Vagina (tissue), 2 donors: ENCODE data around the gene NRG3. TPM values are rescaled to one million over a fixed set of nuclear protein-coding genes. Genes with fewer than 3 reads are reported as not detected.

ENCODE experiments used
- DNase-seq, 2 donors: peaks; one replicate each; pipeline ENCODE4 v3.0.0-alpha.2; 2017; ENCODE audit errors: extremely low spot score in 2 of 2
- H3K27ac ChIP-seq: fragments of 200-600 bp; sonication (generic); one replicate; pipeline ENCODE4 v1.5.1; 2019
- H3K27me3 ChIP-seq: fragments of 200-600 bp; sonication (generic); one replicate; pipeline ENCODE4 v1.5.1; 2019
- H3K36me3 ChIP-seq, 2 donors: fragments of 200-600 bp; sonication (generic); one replicate each; pipeline ENCODE4 v1.5.1; 2017 to 2019
- H3K4me1 ChIP-seq: fragments of 200-600 bp; sonication (generic); one replicate; pipeline ENCODE4 v1.5.1; 2019
- H3K4me3 ChIP-seq, 2 donors: fragments of 200-600 bp; sonication (generic); 1 replicate in 1 of 2; 2 replicates in 1 of 2; pipeline ENCODE4 v1.5.1; 2016 to 2019
- H3K9me3 ChIP-seq: fragments of 200-600 bp; sonication (generic); one replicate; pipeline ENCODE4 v1.5.1; 2019
- CTCF ChIP-seq, 3 experiments: fragments of 450-650 bp in 2 of 3; fragments of 200-600 bp in 1 of 3; sonication (generic) in 1 of 3; IDR thresholded peaks; one replicate each; pipeline ENCODE4 v1.5.1; 2017 to 2019; ENCODE audit warnings: antibody characterized with exemption in 3 of 3, mild to moderate bottlenecking in 2 of 3, moderate library complexity in 2 of 3
- POLR2A ChIP-seq, 2 donors: fragments of 450-650 bp; IDR thresholded peaks; one replicate each; pipeline ENCODE4 v1.6.1; 2017; ENCODE audit warnings: antibody characterized with exemption in 2 of 2, mild to moderate bottlenecking in 2 of 2, moderate library complexity in 2 of 2
- POLR2AphosphoS5 ChIP-seq, 2 donors: sonication (generic); formaldehyde crosslinking; IDR thresholded peaks; one replicate each; pipeline ENCODE4 v1.9.0; 2017; ENCODE audit warnings: antibody characterized with exemption in 2 of 2, mild to moderate bottlenecking in 2 of 2, low read depth in 1 of 2; ENCODE audit not compliant: insufficient read depth in 1 of 2
- intact Hi-C: fragments of 100-400 bp; cut with DNase I; formaldehyde crosslinking; loops from one replicate; pipeline ENCODE4 v1.15.1; 2023
- total RNA-seq: library from RNA; depleted of rRNA; stranded (reverse); fragments of >200 nt; gene quantifications from one replicate; pipeline ENCODE4 v1.2.3, GENCODE V29; 2016

NRG3 gene
- total RNA-seq, 1 donor from 2014 or later = not detected

GRCh38 chr10:82256275-82256674 is 381.3 kb downstream of the NRG3 start:
- no peak overlapping the region for H3K4me3 ChIP-seq
- no peak for DNase-seq
- TF ChIP-seq POLR2A (IDR thresholded peaks at IDR 0.05) = no peak
- TF ChIP-seq POLR2AphosphoS5 (IDR thresholded peaks at IDR 0.05; ENCODE audit: insufficient read depth in 1 of 2, low read depth in 1 of 2) = no peak
- no peak for TF ChIP-seq CTCF (IDR thresholded peaks at IDR 0.05)
- no peaks in the 10 kb centered on the region for H3K36me3 ChIP-seq
- no peaks in the 10 kb centered on the region for H3K9me3 ChIP-seq
- intact Hi-C loops = no loop called here
- H3K4me1 ChIP-seq = no peaks in the 10 kb centered on the region
- H3K27ac ChIP-seq = no peak overlapping the region
- no peaks in the 10 kb centered on the region for H3K27me3 ChIP-seq

DNA sequence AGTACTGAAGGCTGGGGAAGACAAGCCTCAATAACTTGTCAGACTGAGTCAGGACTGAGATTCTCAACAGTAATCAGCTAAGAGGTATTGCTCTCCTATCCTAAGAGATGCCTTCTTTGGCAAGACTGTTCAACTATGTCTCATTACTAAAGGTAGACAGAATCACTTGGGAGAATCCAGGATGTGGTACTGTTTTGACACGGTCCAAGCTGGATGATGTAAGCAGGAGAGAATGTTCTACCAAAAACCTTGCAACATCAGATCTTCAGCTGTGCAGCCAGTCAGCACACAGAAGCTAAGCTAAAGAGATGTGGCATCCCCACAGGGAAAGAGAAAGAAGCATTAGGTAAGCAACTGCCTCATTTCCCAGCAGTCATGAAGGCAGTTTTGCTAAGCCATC is 391.4 kb downstream of the NRG3 start:
- no peak overlapping the region for H3K27ac ChIP-seq

GRCh38 chr10:82267014-82267413 is 392.0 kb downstream of the NRG3 start:
- intact Hi-C loops = no loop called here
- no peaks in the 10 kb centered on the region for H3K36me3 ChIP-seq
- DNase-seq = no peak
- no peaks in the 10 kb centered on the region for H3K9me3 ChIP-seq
- H3K4me3 ChIP-seq = no peak overlapping the region
- no peaks in the 10 kb centered on the region for H3K4me1 ChIP-seq
- no peaks in the 10 kb centered on the region for H3K27me3 ChIP-seq
- no peak overlapping the region for H3K27ac ChIP-seq
- TF ChIP-seq POLR2AphosphoS5 (IDR thresholded peaks at IDR 0.05; ENCODE audit: insufficient read depth in 1 of 2, low read depth in 1 of 2) (no peak), POLR2A (IDR thresholded peaks at IDR 0.05) (no peak), CTCF (IDR thresholded peaks at IDR 0.05) (no peak)

More for the DNA sequence above, 391.4 kb downstream of the NRG3 start:
- no peak for DNase-seq
- Histone ChIP-seq H3K4me1 (no peaks in the 10 kb centered on the region), H3K4me3 (no peak overlapping the region), H3K36me3 (no peaks in the 10 kb centered on the region), H3K27me3 (no peaks in the 10 kb centered on the region), H3K9me3 (no peaks in the 10 kb centered on the region)
- intact Hi-C loops = no loop called here
- TF ChIP-seq POLR2A (IDR thresholded peaks at IDR 0.05) = no peak
- no peak for TF ChIP-seq CTCF (IDR thresholded peaks at IDR 0.05)
- no peak for TF ChIP-seq POLR2AphosphoS5 (IDR thresholded peaks at IDR 0.05; ENCODE audit: insufficient read depth in 1 of 2, low read depth in 1 of 2)

DNA sequence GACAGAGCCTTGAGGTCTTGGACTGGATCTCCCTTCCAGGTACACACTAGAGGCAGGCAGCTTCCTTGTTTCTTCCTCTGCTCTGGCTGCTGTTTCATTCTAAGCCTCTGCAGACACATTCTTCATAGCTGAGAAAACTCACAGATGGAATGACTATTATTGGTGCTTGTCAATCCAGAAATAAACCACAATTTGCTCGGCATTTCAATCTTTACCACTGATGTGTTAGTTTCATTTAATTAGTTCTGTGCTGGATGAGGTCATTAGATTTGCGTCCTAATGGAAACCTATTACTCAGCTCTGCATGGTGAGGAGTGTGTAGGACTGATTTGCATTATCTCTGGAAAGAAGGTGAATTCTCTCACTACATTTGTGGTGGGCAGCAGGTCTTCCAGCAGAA is 392.5 kb downstream of the NRG3 start:
- Histone ChIP-seq H3K27me3 (no peaks in the 10 kb centered on the region), H3K4me1 (no peaks in the 10 kb centered on the region), H3K4me3 (no peak overlapping the region), H3K9me3 (no peaks in the 10 kb centered on the region), H3K36me3 (no peaks in the 10 kb centered on the region), H3K27ac (no peak overlapping the region)
- no peak for DNase-seq
- intact Hi-C loops = no loop called here
- TF ChIP-seq POLR2AphosphoS5 (IDR thresholded peaks at IDR 0.05; ENCODE audit: insufficient read depth in 1 of 2, low read depth in 1 of 2) (no peak), CTCF (IDR thresholded peaks at IDR 0.05) (no peak), POLR2A (IDR thresholded peaks at IDR 0.05) (no peak)

GRCh38 chr10:82267960-82268359 is 393.0 kb downstream of the NRG3 start:
- no peaks in the 10 kb centered on the region for H3K36me3 ChIP-seq
- H3K4me1 ChIP-seq = no peaks in the 10 kb centered on the region
- H3K9me3 ChIP-seq = no peaks in the 10 kb centered on the region
- intact Hi-C loops = no loop called here
- TF ChIP-seq POLR2AphosphoS5 (IDR thresholded peaks at IDR 0.05; ENCODE audit: insufficient read depth in 1 of 2, low read depth in 1 of 2) = no peak
- no peak for TF ChIP-seq CTCF (IDR thresholded peaks at IDR 0.05)
- TF ChIP-seq POLR2A (IDR thresholded peaks at IDR 0.05) = no peak
- no peak for DNase-seq
- H3K27ac ChIP-seq = no peak overlapping the region
- no peak overlapping the region for H3K4me3 ChIP-seq
- no peaks in the 10 kb centered on the region for H3K27me3 ChIP-seq
